ENCODE results near the gene SHOC2. TPM values are rescaled to one million over a fixed set of nuclear protein-coding genes. Genes with fewer than 3 reads are reported as not detected.

SHOC2 gene
- total RNA-seq: 10 to 100 TPM; 39.2 to 40.3 TPM

DNA sequence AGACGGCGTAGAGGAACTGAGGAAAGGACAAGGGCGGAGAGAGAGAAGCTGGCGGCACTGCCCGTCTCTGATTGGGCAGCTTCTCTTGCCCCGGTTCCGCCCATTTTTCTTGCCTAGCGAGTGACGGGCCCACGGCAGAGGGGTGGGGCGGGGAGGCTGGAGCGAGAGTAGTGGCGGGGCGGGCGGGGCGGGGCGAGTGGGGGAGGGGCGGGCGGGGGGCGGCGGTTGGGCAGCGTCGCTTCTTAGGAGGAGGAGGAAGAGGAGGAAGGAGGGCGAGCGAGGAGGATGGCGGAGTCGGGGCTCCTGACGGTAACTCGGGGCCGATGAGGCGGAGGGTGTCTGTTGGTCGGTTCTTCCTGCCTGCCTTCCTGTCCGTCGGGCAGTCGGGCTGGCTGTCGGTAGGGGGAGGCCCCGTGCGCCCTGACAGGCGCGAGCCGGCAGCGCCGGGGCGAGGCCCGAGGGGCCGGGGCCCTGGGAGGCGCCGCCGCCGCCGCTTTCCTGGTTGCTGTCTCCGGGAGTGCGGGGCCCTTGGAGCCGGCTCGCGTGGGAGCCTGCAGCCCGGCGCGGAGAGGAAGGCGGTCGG, at the start of gene SHOC2:
SHOC2 (plus strand) TSS at position 256 of the 583 bp plus-strand sequence. CDS start 44,755 bp downstream, outside the sequence.

DNA sequence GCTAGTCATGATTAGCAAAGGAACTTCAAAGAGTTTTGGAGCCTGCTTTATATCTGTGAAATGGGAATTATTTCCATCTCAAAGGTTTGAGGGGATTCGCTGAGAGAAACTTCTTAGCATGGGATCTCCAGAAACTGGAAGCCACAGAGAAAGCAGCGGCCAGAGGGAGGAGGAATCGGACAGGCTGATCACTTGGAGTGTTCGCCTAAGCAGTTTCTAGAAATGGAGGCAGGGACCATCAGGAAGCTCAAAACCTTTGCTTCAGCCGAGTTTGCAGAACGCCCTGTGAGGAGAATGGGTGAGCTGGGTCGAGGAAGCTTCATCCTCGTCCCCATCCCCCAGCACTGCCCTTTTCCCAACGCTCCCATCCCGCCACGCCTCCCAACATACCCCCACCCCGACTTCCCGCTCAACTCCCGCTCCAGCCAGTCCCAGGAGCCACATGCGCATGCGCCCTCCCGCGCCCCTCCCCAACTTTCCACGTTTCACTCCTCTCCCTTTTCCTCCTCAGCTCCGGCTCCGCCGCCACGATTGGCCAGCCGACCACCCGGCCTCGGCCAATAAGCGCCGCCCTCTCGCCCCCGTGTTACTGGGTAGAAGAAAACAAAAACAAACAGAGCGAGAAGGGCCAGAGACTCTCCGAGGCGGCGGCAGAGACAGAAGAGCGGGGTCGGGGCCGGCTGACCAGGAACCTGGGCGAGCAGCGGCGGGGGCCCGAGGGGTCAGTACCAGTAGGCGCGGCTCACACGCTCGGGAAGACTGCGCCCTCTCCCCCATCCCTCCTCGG, 47.9 kb upstream of the SHOC2 start, which contains the start of gene PDCD4:
PDCD4 (plus strand) TSS at position 631 of the 787 bp plus-strand sequence. CDS start 4,100 bp downstream, outside the sequence.

DNA sequence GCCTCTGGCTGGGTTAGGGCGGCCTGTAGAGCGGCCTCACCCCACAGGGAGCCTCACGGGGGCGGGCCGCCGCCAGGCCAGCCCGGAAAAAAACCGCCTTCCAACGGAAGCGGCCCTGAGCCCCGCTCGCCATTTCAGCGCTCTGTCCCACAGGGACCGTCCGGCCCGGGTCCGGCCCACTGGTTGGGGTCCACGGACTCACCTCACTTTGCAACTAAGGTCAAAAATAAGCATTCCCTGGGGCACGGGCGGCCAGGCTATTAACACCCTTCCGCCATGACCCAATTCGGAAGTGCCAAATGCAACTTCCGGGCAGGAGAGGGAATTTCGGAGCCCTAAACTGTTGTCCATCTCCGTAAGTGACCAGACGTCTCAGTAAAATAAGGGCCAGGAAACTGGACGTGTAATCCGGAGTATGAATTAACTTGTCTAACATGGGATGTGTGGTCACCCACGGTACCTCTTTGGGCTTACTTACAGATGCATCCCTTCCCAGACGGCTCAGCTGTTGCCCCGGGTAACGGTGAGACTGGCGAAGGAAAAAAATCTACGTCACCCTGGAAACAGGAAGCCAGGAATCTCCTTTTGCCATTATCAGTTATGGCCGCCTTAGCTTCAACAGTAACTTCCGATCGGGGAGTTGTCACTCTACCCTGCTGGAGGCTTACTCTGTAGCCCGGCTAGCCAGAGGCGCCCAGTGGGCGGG, 608 bp upstream of the SHOC2 start, which contains the start of gene BBIP1:
BBIP1 (minus strand) TSS at position 538 of the 706 bp plus-strand sequence. CDS start 1,023 bp downstream, outside the sequence.

Small RNA genes lying within 50 kb of the gene (microRNA-seq; reads per million reads assigned to microRNA genes)
- not detected for gene MIR548E (ENCODE audit: borderline microRNAs expressed, borderline replicate concordance)

Other genes starting within 250 kb of the SHOC2 start
- gene PDCD4, start 47.7 kb upstream of the SHOC2 start, total RNA-seq: 100 to 1,000 TPM; 128 to 133 TPM
- gene BBIP1, start 424 bp upstream of the SHOC2 start, total RNA-seq: 10 to 100 TPM; 20.2 to 21.0 TPM
- not detected for gene ADRA2A, start 157.4 kb downstream of the SHOC2 start, total RNA-seq